GM10266 (cell line): Measurements from ENCODE around the gene CPED1.
"Not testable (repeated sequence)": the region's sequence is repeated elsewhere in the genome, so short reads cannot be mapped to it uniquely, and the experiment has no call there.

Source experiments
- DNase-seq: peaks from one replicate; pipeline ENCODE4 v3.0.0; 2012; ENCODE audit errors: extremely low spot score
- CTCF ChIP-seq: IDR thresholded peaks from 2 replicates; pipeline ENCODE4 v1.5.1; 2012; ENCODE audit warnings: mild to moderate bottlenecking, low read depth; ENCODE audit not compliant: control insufficient read depth, insufficient read depth; ENCODE audit errors: missing control alignments

The CPED1 gene

GRCh38 chr7:121214657-121215056 lies 226.1 kb downstream of the CPED1 start:
- TF ChIP-seq CTCF, result no peak
- no peak for DNase-seq

- DNase-seq, result no peak
- TF ChIP-seq CTCF, result no peak
Measured at GRCh38 chr7:121219026-121219425, 230.5 kb downstream of the CPED1 start.

GRCh38 chr7:121221108-121221507 lies 232.6 kb downstream of the CPED1 start:
- DNase-seq, result not testable (repeated sequence)

DNA sequence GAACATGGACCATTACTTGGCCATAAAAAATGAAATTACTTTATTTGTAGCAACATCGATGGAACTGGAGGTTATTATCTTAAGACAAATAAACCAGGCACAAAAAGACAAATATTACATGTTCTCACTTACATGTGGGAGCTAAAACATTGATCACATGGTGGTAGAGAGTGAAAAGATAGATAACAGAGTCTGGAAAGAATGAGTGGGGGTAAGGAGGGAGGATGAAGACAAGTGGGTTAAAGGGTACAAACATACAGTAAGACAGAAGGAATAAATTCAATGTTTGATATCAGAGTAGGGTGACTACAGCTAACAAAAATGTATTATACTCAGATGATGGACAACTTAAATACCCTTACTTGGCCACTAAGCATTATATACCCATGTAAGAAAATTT lies 240.3 kb downstream of the CPED1 start:
- no peak for DNase-seq
- no peak for TF ChIP-seq CTCF

GRCh38 chr7:121235201-121235600 lies 246.7 kb downstream of the CPED1 start:
- DNase-seq, result no peak
- TF ChIP-seq CTCF, result no peak

- TF ChIP-seq CTCF, result no peak
- DNase-seq, result no peak
Measured at GRCh38 chr7:121237601-121238000, 249.1 kb downstream of the CPED1 start.

- DNase-seq, result no peak
- TF ChIP-seq CTCF, result no peak
Measured at GRCh38 chr7:121244120-121244870, 255.8 kb downstream of the CPED1 start.

DNA sequence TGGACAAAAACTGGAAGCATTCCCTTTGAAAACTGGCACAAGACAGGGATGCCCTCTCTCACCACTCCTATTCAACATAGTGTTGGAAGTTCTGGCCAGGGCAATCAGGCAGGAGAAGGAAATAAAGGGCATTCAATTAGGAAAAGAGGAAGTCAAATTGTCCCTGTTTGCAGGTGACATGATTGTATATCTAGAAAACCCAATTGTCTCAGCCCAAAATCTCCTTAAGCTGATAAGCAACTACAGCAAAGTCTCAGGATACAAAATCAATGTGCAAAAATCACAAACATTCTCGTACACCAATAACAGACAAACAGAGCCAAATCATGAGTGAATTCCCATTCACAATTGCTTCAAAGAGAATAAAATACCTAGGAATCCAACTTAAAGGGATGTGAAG lies 262.9 kb downstream of the CPED1 start:
- DNase-seq, result not testable (repeated sequence)

GRCh38 chr7:121252523-121253235 lies 264.2 kb downstream of the CPED1 start:
- DNase-seq, result not testable (repeated sequence)
